ENCODE data around the gene COL4A3.
"Not testable (repeated sequence)": the region's sequence is repeated elsewhere in the genome, so short reads cannot be mapped to it uniquely, and the experiment has no call there.

Gene COL4A3

DNA sequence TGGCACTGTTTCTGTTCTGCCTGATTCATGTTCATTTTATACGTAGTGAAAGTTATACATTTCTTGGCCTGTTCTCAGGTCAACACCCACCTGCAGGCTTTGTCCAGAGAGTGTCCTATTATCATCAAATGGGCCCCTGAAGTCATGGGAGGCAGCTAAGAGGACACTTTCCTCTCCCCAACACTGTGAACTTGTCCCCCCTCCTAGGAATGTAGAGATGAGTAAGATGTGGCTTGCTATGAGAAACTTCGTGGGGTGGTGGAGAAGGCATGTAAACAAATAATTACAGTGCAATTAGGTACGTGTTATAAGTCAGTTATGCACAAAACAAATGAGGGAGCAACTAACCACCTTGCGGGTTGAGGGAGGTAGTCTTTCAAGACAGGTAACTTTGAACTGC lies 57.9 kb downstream of the COL4A3 start:
- TF ChIP-seq, protein P1, sequence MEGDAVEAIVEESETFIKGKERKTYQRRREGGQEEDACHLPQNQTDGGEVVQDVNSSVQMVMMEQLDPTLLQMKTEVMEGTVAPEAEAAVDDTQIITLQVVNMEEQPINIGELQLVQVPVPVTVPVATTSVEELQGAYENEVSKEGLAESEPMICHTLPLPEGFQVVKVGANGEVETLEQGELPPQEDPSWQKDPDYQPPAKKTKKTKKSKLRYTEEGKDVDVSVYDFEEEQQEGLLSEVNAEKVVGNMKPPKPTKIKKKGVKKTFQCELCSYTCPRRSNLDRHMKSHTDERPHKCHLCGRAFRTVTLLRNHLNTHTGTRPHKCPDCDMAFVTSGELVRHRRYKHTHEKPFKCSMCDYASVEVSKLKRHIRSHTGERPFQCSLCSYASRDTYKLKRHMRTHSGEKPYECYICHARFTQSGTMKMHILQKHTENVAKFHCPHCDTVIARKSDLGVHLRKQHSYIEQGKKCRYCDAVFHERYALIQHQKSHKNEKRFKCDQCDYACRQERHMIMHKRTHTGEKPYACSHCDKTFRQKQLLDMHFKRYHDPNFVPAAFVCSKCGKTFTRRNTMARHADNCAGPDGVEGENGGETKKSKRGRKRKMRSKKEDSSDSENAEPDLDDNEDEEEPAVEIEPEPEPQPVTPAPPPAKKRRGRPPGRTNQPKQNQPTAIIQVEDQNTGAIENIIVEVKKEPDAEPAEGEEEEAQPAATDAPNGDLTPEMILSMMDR (IDR thresholded peaks at IDR 0.05; ENCODE audit: low read length) = no peak
- no peak for TF ChIP-seq EZH2 (IDR thresholded peaks at IDR 0.05; ENCODE audit: borderline replicate concordance, low read length)
- H3K9me3 ChIP-seq (ENCODE audit: low read length) = no peaks in the 10 kb centered on the region
- no peak overlapping the region for H3K4me3 ChIP-seq (ENCODE audit: low read depth, low read length, poor library complexity, severe bottlenecking)
- no peak overlapping the region for H3K4me2 ChIP-seq (ENCODE audit: low read length)
- H3K79me2 ChIP-seq (ENCODE audit: insufficient read depth, low read length) = no peaks in the 10 kb centered on the region
- no peak overlapping the region for H2AFZ ChIP-seq (ENCODE audit: low read length)
- H3K27ac ChIP-seq (ENCODE audit: low read depth, low read length, poor library complexity, severe bottlenecking) = no peak overlapping the region
- no peaks in the 10 kb centered on the region for H3K27me3 ChIP-seq (ENCODE audit: insufficient read depth, low read length)
- H3K4me1 ChIP-seq (ENCODE audit: insufficient read depth, low read length, severe bottlenecking) = no peaks in the 10 kb centered on the region
- no peaks in the 10 kb centered on the region for H3K9me2 ChIP-seq (ENCODE audit: low read depth, low read length)
- no peaks in the 10 kb centered on the region for H3F3A ChIP-seq (ENCODE audit: insufficient read depth, low read length)
- H3K36me3 ChIP-seq (ENCODE audit: insufficient read depth, low read length) = no peaks in the 10 kb centered on the region
- no peak overlapping the region for H3K9ac ChIP-seq (ENCODE audit: low read length)
- no peaks in the 10 kb centered on the region for H4K20me1 ChIP-seq (ENCODE audit: insufficient read depth, low read length)

DNA sequence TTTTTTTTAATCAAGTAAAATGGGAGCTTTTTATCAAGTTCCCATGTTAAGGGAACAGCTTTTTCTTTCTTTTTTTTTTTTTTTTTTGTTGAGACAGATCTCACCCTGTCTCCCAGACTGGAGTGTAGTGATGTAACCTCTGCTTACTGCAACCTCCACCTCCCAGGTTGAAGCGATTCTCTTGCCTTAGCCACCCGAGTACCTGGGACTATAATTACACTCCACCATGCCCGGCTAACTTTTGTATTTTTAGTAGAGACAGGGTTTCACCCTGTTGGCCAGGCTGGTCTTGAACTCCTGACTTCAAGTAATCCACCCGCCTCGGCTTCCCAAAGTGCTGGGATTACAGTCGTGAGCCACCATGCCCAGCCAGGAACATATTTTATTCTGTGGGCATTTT lies 61.2 kb downstream of the COL4A3 start:
- H3K4me2 ChIP-seq (ENCODE audit: low read length); H3F3A ChIP-seq (ENCODE audit: insufficient read depth, low read length); H2AFZ ChIP-seq (ENCODE audit: low read length); H3K9ac ChIP-seq (ENCODE audit: low read length); H3K9me2 ChIP-seq (ENCODE audit: low read depth, low read length); H4K20me1 ChIP-seq (ENCODE audit: insufficient read depth, low read length); H3K4me1 ChIP-seq (ENCODE audit: insufficient read depth, low read length, severe bottlenecking); H3K79me2 ChIP-seq (ENCODE audit: insufficient read depth, low read length); H3K9me3 ChIP-seq (ENCODE audit: low read length); H3K4me3 ChIP-seq (ENCODE audit: low read depth, low read length, poor library complexity, severe bottlenecking); H3K36me3 ChIP-seq (ENCODE audit: insufficient read depth, low read length); H3K27ac ChIP-seq (ENCODE audit: low read depth, low read length, poor library complexity, severe bottlenecking); H3K27me3 ChIP-seq (ENCODE audit: insufficient read depth, low read length): not testable (repeated sequence)

DNA sequence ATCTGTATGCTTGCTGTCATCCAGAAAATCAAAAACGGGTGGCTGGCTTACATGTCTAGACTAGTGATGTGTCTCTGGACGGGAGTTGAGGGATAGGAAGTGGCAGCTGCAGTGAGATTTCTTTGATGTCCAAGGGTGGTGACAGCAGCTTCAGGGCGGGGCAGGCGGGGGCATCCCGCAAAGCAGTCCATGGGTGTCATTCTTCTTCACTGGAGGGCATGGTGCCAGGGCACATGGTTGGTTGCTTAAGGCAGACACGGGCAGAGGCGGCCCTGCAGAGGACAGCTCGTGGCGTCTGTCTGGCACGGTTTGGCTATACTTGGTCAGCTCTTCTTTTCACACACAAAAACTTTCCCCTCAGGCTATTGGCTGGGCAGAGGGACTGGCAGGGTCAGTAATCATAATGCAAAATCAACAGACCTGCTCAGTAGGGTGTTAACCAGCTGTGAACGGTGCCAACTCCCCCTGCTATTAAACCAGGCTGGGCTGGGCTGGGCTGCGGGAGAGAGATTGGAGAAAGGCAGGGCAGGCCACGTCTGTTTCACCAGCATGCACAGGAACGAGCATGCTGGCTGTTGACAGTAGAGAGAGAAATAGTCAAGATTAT lies 63.7 kb downstream of the COL4A3 start:
- no peak overlapping the region for H2AFZ ChIP-seq (ENCODE audit: low read length)
- H3K4me1 ChIP-seq (ENCODE audit: insufficient read depth, low read length, severe bottlenecking) = no peaks in the 10 kb centered on the region
- no peak overlapping the region for H3K4me3 ChIP-seq (ENCODE audit: low read depth, low read length, poor library complexity, severe bottlenecking)
- no peak overlapping the region for H3K9ac ChIP-seq (ENCODE audit: low read length)
- no peaks in the 10 kb centered on the region for H3K27me3 ChIP-seq (ENCODE audit: insufficient read depth, low read length)
- no peaks in the 10 kb centered on the region for H3K36me3 ChIP-seq (ENCODE audit: insufficient read depth, low read length)
- no peaks in the 10 kb centered on the region for H3F3A ChIP-seq (ENCODE audit: insufficient read depth, low read length)
- H3K4me2 ChIP-seq (ENCODE audit: low read length) = no peak overlapping the region
- H3K9me3 ChIP-seq (ENCODE audit: low read length) = no peaks in the 10 kb centered on the region
- H4K20me1 ChIP-seq (ENCODE audit: insufficient read depth, low read length) = no peaks in the 10 kb centered on the region
- no peak for TF ChIP-seq EZH2 (IDR thresholded peaks at IDR 0.05; ENCODE audit: borderline replicate concordance, low read length)
- TF ChIP-seq, protein P1 (IDR thresholded peaks at IDR 0.05; ENCODE audit: low read length) = no peak
- no peaks in the 10 kb centered on the region for H3K79me2 ChIP-seq (ENCODE audit: insufficient read depth, low read length)
- H3K27ac ChIP-seq (ENCODE audit: low read depth, low read length, poor library complexity, severe bottlenecking) = no peak overlapping the region
- H3K9me2 ChIP-seq (ENCODE audit: low read depth, low read length) = no peaks in the 10 kb centered on the region

DNA sequence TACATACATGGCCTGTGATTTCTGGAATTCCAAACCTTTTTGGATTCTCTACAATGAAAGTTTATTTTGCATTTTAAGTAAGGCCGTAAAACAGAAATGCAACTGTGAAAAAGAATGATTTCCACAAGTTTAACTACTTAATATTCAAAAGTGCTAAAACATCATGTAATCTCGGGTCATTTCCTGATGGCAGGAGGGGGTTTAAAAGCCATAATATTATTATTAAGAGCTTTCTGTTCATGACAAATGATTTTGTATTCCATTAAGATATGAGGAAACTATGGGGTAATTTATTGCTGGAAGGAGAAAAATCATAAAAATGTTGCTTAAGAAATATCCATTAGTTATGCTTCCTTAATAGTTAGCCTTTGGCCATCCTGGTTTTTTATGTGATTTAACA lies 65.7 kb downstream of the COL4A3 start:
- H4K20me1 ChIP-seq (ENCODE audit: insufficient read depth, low read length) = no peaks in the 10 kb centered on the region
- no peak overlapping the region for H3K4me3 ChIP-seq (ENCODE audit: low read depth, low read length, poor library complexity, severe bottlenecking)
- H3K9ac ChIP-seq (ENCODE audit: low read length) = no peak overlapping the region
- no peaks in the 10 kb centered on the region for H3F3A ChIP-seq (ENCODE audit: insufficient read depth, low read length)
- H3K9me3 ChIP-seq (ENCODE audit: low read length) = no peaks in the 10 kb centered on the region
- H3K27ac ChIP-seq (ENCODE audit: low read depth, low read length, poor library complexity, severe bottlenecking) = no peak overlapping the region
- H3K36me3 ChIP-seq (ENCODE audit: insufficient read depth, low read length) = no peaks in the 10 kb centered on the region
- no peaks in the 10 kb centered on the region for H3K9me2 ChIP-seq (ENCODE audit: low read depth, low read length)
- no peaks in the 10 kb centered on the region for H3K79me2 ChIP-seq (ENCODE audit: insufficient read depth, low read length)
- H3K4me1 ChIP-seq (ENCODE audit: insufficient read depth, low read length, severe bottlenecking) = no peaks in the 10 kb centered on the region
- TF ChIP-seq, protein P1 (IDR thresholded peaks at IDR 0.05; ENCODE audit: low read length) = no peak
- TF ChIP-seq EZH2 (IDR thresholded peaks at IDR 0.05; ENCODE audit: borderline replicate concordance, low read length) = no peak
- no peak overlapping the region for H3K4me2 ChIP-seq (ENCODE audit: low read length)
- H3K27me3 ChIP-seq (ENCODE audit: insufficient read depth, low read length) = no peaks in the 10 kb centered on the region
- no peak overlapping the region for H2AFZ ChIP-seq (ENCODE audit: low read length)

Data from OCI-LY1 (cell line).